Measurements from ENCODE around the gene OR3A1.
"Not testable (repeated sequence)": the region's sequence is repeated elsewhere in the genome, so short reads cannot be mapped to it uniquely, and the experiment has no call there.

Gene OR3A1

GRCh38 chr17:3298260-3298659 lies at the start of gene OR3A1:
Gene OR3A1, minus strand, starts transcription at chr17:3298360. Its CDS starts 5,778 bp downstream, at chr17:3292582.
- no peak for DNase-seq (ENCODE audit: low read depth)

- not testable (repeated sequence) for DNase-seq (ENCODE audit: low read depth)
Measured at GRCh38 chr17:3342782-3343181, 44.6 kb upstream of the OR3A1 start.

- DNase-seq (ENCODE audit: low read depth), result no peak
Measured at GRCh38 chr17:3335876-3336275, 37.7 kb upstream of the OR3A1 start.

GRCh38 chr17:3318336-3318735 lies 20.2 kb upstream of the OR3A1 start:
- DNase-seq (ENCODE audit: low read depth), result no peak

- no peak for DNase-seq (ENCODE audit: low read depth)
Measured at GRCh38 chr17:3316836-3317235, 18.7 kb upstream of the OR3A1 start.

GRCh38 chr17:3308603-3309002 lies 10.4 kb upstream of the OR3A1 start:
- no peak for DNase-seq (ENCODE audit: low read depth)

- DNase-seq (ENCODE audit: low read depth), result no peak
Measured at GRCh38 chr17:3295632-3296031, 2.5 kb downstream of the OR3A1 start.

GRCh38 chr17:3293548-3293947 lies 4.6 kb downstream of the OR3A1 start:
- not testable (repeated sequence) for DNase-seq (ENCODE audit: low read depth)

- DNase-seq (ENCODE audit: low read depth), result no peak
Measured at GRCh38 chr17:3282901-3283300, 15.3 kb downstream of the OR3A1 start.

GRCh38 chr17:3276126-3276525 lies 22.0 kb downstream of the OR3A1 start:
- DNase-seq (ENCODE audit: low read depth), result no peak

GRCh38 chr17:3271072-3271848 lies 26.9 kb downstream of the OR3A1 start:
- no peak for DNase-seq (ENCODE audit: low read depth)

GRCh38 chr17:3260600-3260999 lies 37.6 kb downstream of the OR3A1 start:
- DNase-seq (ENCODE audit: low read depth), result no peak

- DNase-seq (ENCODE audit: low read depth), result no peak
Measured at GRCh38 chr17:3260163-3260562, 38.0 kb downstream of the OR3A1 start.

GRCh38 chr17:3256575-3256974 lies 41.6 kb downstream of the OR3A1 start:
- DNase-seq (ENCODE audit: low read depth), result no peak

GRCh38 chr17:3249013-3249412 lies 49.1 kb downstream of the OR3A1 start:
- not testable (repeated sequence) for DNase-seq (ENCODE audit: low read depth)

- not testable (repeated sequence) for DNase-seq (ENCODE audit: low read depth)
Measured at GRCh38 chr17:3244841-3245240, 53.3 kb downstream of the OR3A1 start.

- DNase-seq (ENCODE audit: low read depth), result not testable (repeated sequence)
Measured at GRCh38 chr17:3241044-3241443, 57.1 kb downstream of the OR3A1 start.

Measured in HS-27A (cell line).